HCT116 (cell line): ENCODE measurements around the gene LRRC31. TPM values are rescaled to one million over a fixed set of nuclear protein-coding genes. Genes with fewer than 3 reads are reported as not detected.

Experiments used
- ATAC-seq: fragments of 200-7000 bp; cut with Tn5 transposase; 2 replicates; pipeline ENCODE4 v1.9.1; 2020; ENCODE audit warnings: mild to moderate bottlenecking, moderate library complexity
- BruUV-seq: library from RNA; stranded (reverse); fragments of 400-500 nt; replicated peaks from 2 replicates; lab custom pipeline; 2021; lab: Mats Ljungman, UMichigan
- CTCF ChIA-PET: fragments of 300-600 bp; sonication (Branson Sonifier 250); formaldehyde crosslinking; loops from one replicate; lab custom pipeline; 2021; ENCODE audit warnings: antibody characterized with exemption; lab: Charles Lee
- POLR2A ChIA-PET: fragments of 300-600, 350-600 bp; sonication (Branson Sonifier 250); formaldehyde crosslinking; loops from one replicate; lab custom pipeline; 2021; ENCODE audit warnings: antibody characterized with exemption; lab: Charles Lee
- RAD21 ChIA-PET, 2 experiments: fragments of 300-600 bp; sonication (Branson Sonifier 250); formaldehyde crosslinking; loops; one replicate each; lab custom pipeline; 2023; ENCODE audit warnings: low total read pairs in 2 of 2; ENCODE audit not compliant: uncharacterized antibody in 2 of 2, unreplicated experiment in 2 of 2, low non-redundant PET in 1 of 2; lab: Charles Lee
- DNase-seq: peaks from one replicate; pipeline ENCODE4 v3.0.0-alpha.2; 2010; ENCODE audit warnings: low read depth, low spot score
- H2AFZ ChIP-seq: fragments of 200-600 bp; shearing (Covaris generic), sonication (generic); 2 replicates; pipeline ENCODE4 v1.6.1; 2017; ENCODE audit warnings: low read depth, mixed run types, mixed read lengths, antibody characterized with exemption, low read length; ENCODE audit not compliant: poor library complexity, severe bottlenecking
- H3K27ac ChIP-seq: 2 replicates; pipeline ENCODE4 v1.5.1; 2012; ENCODE audit warnings: low read depth, low read length
- H3K27me3 ChIP-seq: fragments of 200-600 bp; sonication (generic); 2 replicates; pipeline ENCODE4 v1.6.1; 2016; ENCODE audit warnings: mixed run types, low read length, mixed read lengths; ENCODE audit not compliant: insufficient read depth
- H3K36me3 ChIP-seq, 2 experiments: fragments of 200-500 bp in 1 of 2; fragments of 200-600 bp in 1 of 2; sonication (Bioruptor generic) in 1 of 2; sonication (generic) in 1 of 2; 2 replicates each; pipeline versions ENCODE4 v1.5.1 to v1.6.1; 2014 to 2016; ENCODE audit warnings: low read length in 2 of 2, inconsistent platforms in 1 of 2, mixed read lengths in 1 of 2, mixed run types in 1 of 2; ENCODE audit not compliant: insufficient read depth in 2 of 2, control insufficient read depth in 1 of 2
- H3K4me1 ChIP-seq, 2 experiments: fragments of 200-600 bp in 1 of 2; sonication (generic) in 1 of 2; 2 replicates each; pipeline versions ENCODE4 v1.5.1 to v1.6.1; 2012 to 2017; ENCODE audit warnings: low read length in 2 of 2, inconsistent platforms in 1 of 2, mild to moderate bottlenecking in 1 of 2, mixed read lengths in 1 of 2, mixed run types in 1 of 2, moderate library complexity in 1 of 2; ENCODE audit not compliant: insufficient read depth in 2 of 2, control insufficient read depth in 1 of 2
- H3K4me2 ChIP-seq: fragments of 200-600 bp; sonication (generic); 2 replicates; pipeline ENCODE4 v1.6.1; 2017; ENCODE audit warnings: mixed run types, low read length, mixed read lengths
- H3K4me3 ChIP-seq, 2 experiments: fragments of 200-600 bp in 1 of 2; sonication (generic) in 1 of 2; replicated peaks in 1 of 2; 2 replicates each; pipeline ENCODE4 v1.5.1; 2011 to 2016; ENCODE audit warnings: low read length in 2 of 2, control low read depth in 1 of 2, low read depth in 1 of 2, mild to moderate bottlenecking in 1 of 2, mixed read lengths in 1 of 2, mixed run types in 1 of 2
- H3K79me2 ChIP-seq: fragments of 200-600 bp; sonication (generic); 2 replicates; pipeline ENCODE4 v1.6.1; 2017; ENCODE audit warnings: mild to moderate bottlenecking, mixed run types, low read length, moderate library complexity, mixed read lengths; ENCODE audit not compliant: insufficient read depth
- H3K9ac ChIP-seq: fragments of 200-600 bp; sonication (generic); 2 replicates; pipeline ENCODE4 v1.6.1; 2016; ENCODE audit warnings: low read length, mixed read lengths
- H3K9me2 ChIP-seq: fragments of 200-600 bp; sonication (generic), shearing (Covaris generic); 2 replicates; pipeline ENCODE4 v1.6.1; 2017; ENCODE audit warnings: mixed run types, mild to moderate bottlenecking, moderate library complexity; ENCODE audit not compliant: insufficient read depth
- H3K9me3 ChIP-seq, 2 experiments: fragments of 200-500 bp in 1 of 2; fragments of 200-600 bp in 1 of 2; sonication (Bioruptor generic) in 1 of 2; sonication (generic) in 1 of 2; 2 replicates each; pipeline ENCODE4 v1.6.1; 2014 to 2017; ENCODE audit warnings: low read length in 2 of 2, mixed read lengths in 2 of 2, inconsistent platforms in 1 of 2, low read depth in 1 of 2, mild to moderate bottlenecking in 1 of 2, mixed run types in 1 of 2, moderate library complexity in 1 of 2; ENCODE audit not compliant: control insufficient read depth in 1 of 2, insufficient read depth in 1 of 2
- H4K20me1 ChIP-seq: fragments of 200-600 bp; sonication (generic), shearing (Covaris generic); 2 replicates; pipeline ENCODE4 v1.6.1; 2017; ENCODE audit warnings: mixed run types, mild to moderate bottlenecking, moderate library complexity; ENCODE audit not compliant: insufficient read depth
- CBX3 ChIP-seq: IDR thresholded peaks from 2 replicates; pipeline ENCODE4 v1.6.1; 2012; ENCODE audit warnings: low read depth
- EGR1 ChIP-seq: IDR thresholded peaks from 2 replicates; pipeline ENCODE4 v1.6.1; 2012; ENCODE audit warnings: low read depth
- ELF1 ChIP-seq: IDR thresholded peaks from 2 replicates; pipeline ENCODE4 v1.6.1; 2012; ENCODE audit warnings: low read depth, borderline replicate concordance
- EZH2 ChIP-seq: fragments of 200-600 bp; sonication (generic); IDR thresholded peaks from 2 replicates; pipeline ENCODE4 v1.6.1; 2017; ENCODE audit warnings: antibody characterized with exemption, mixed run types
- EZH2phosphoT487 ChIP-seq: fragments of 200-600 bp; IDR thresholded peaks from 2 replicates; pipeline ENCODE4 v1.6.1; 2018; ENCODE audit warnings: antibody characterized with exemption, borderline replicate concordance
- MAX ChIP-seq: IDR thresholded peaks from 2 replicates; pipeline ENCODE4 v1.6.1; 2012
- POLR2AphosphoS5 ChIP-seq: IDR thresholded peaks from 2 replicates; pipeline ENCODE4 v1.6.1; 2011; ENCODE audit warnings: mild to moderate bottlenecking, low read depth, low read length, moderate library complexity
- TCF7L2 ChIP-seq: IDR thresholded peaks from 2 replicates; pipeline ENCODE4 v1.7.0; 2011; ENCODE audit warnings: borderline replicate concordance, inconsistent platforms; ENCODE audit not compliant: insufficient read depth, insufficient read length; ENCODE audit errors: extremely low read depth
- ZBTB33 ChIP-seq: IDR thresholded peaks from 2 replicates; pipeline ENCODE4 v1.6.1; 2011; ENCODE audit warnings: mild to moderate bottlenecking, low read length, moderate library complexity; ENCODE audit not compliant: insufficient replicate concordance; ENCODE audit errors: extremely low read depth
- ZNF274 ChIP-seq: fragments of 200-500 bp; sonication (Bioruptor generic); IDR thresholded peaks from 2 replicates; pipeline ENCODE4 v1.6.1; 2014; ENCODE audit warnings: mild to moderate bottlenecking, low read depth, low read length, inconsistent platforms
- intact Hi-C: fragments of 100-400 bp; cut with micrococcal nuclease; formaldehyde crosslinking; loops from 2 replicates; pipeline ENCODE4 v1.10.0; 2022
- total RNA-seq: library from RNA; stranded (reverse); gene quantifications from one replicate; pipeline ENCODE4 v1.2.1, GENCODE V29; 2021; ENCODE audit not compliant: unreplicated experiment
- TF ChIP-seq, protein P1 (sequence below): IDR thresholded peaks from 2 replicates; pipeline ENCODE4 v1.6.1; 2012; ENCODE audit warnings: low read depth

The LRRC31 gene
- total RNA-seq, 1 experiment from 2014 or later, result not detected

DNA sequence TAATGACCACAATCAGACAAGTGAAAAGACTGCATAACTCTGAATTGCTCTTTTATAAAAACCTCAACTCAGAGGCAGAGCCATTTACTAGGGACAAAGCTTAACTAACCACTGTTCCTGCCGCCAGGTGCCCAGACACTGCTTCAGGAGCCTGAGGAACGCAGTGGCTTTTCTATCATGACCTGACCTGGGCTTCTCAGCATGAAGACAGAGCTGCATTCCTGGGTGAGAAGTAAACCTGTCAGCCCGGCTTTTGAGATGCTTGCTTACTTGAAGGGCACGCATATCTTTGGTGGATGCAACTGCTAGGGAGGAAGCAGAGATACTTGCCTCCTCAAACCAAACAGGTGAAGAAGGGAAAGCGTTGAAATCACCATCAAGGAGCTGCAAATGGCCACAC lies 7.9 kb downstream of the LRRC31 start (continued):
- no peak for TF ChIP-seq EZH2phosphoT487
- no peak for TF ChIP-seq ZNF274
- TF ChIP-seq MAX, result no peak
- no peak for TF ChIP-seq EZH2
- TF ChIP-seq CBX3, result no peak
- no peak for TF ChIP-seq ZBTB33
- TF ChIP-seq TCF7L2, result no peak
- no peak for TF ChIP-seq POLR2AphosphoS5
- no peak for TF ChIP-seq ELF1

DNA sequence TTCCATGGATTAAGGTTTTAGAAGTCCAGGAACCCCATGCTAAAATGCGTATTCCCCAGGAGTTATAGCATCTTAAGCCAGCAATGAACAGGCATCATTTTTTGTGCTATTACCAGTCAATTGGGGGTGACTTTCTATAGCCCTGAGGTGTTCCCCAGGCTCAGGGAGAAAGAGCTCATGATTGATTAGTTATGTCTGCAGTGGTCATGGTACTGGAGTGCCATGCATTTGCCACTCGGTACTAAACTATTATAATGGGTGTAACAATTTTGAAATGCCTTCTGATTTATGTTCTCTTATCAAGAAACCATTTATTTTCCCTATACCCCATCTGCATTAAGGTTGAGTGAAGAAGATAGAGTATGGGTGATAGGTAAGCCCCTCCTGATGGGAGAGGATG lies 11.9 kb downstream of the LRRC31 start:
- H3K9me3 ChIP-seq, result no peaks in the 10 kb centered on the region
- peaks cover 3% of the 10 kb centered on the region; the same call in 1 of the 2 replicates for H3K27me3 ChIP-seq
- POLR2A ChIA-PET, result no interaction called here
- H3K4me3 ChIP-seq, result no peak overlapping the region
- H4K20me1 ChIP-seq, result no peaks in the 10 kb centered on the region
- ATAC-seq (no peak), DNase-seq (no peak)
- H3K9me2 ChIP-seq, result no peaks in the 10 kb centered on the region
- no peak overlapping the region for H3K27ac ChIP-seq
- H3K9ac ChIP-seq, result no peak overlapping the region
- H3K4me2 ChIP-seq, result no peak overlapping the region
- no peaks in the 10 kb centered on the region for H3K79me2 ChIP-seq
- no peak for TF ChIP-seq EGR1
- TF ChIP-seq, protein P1, sequence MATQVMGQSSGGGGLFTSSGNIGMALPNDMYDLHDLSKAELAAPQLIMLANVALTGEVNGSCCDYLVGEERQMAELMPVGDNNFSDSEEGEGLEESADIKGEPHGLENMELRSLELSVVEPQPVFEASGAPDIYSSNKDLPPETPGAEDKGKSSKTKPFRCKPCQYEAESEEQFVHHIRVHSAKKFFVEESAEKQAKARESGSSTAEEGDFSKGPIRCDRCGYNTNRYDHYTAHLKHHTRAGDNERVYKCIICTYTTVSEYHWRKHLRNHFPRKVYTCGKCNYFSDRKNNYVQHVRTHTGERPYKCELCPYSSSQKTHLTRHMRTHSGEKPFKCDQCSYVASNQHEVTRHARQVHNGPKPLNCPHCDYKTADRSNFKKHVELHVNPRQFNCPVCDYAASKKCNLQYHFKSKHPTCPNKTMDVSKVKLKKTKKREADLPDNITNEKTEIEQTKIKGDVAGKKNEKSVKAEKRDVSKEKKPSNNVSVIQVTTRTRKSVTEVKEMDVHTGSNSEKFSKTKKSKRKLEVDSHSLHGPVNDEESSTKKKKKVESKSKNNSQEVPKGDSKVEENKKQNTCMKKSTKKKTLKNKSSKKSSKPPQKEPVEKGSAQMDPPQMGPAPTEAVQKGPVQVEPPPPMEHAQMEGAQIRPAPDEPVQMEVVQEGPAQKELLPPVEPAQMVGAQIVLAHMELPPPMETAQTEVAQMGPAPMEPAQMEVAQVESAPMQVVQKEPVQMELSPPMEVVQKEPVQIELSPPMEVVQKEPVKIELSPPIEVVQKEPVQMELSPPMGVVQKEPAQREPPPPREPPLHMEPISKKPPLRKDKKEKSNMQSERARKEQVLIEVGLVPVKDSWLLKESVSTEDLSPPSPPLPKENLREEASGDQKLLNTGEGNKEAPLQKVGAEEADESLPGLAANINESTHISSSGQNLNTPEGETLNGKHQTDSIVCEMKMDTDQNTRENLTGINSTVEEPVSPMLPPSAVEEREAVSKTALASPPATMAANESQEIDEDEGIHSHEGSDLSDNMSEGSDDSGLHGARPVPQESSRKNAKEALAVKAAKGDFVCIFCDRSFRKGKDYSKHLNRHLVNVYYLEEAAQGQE, result no peak
- H3K4me1 ChIP-seq, result no peaks in the 10 kb centered on the region; a peak in 1 of 4 replicates
- no peaks in the 10 kb centered on the region for H3K36me3 ChIP-seq
- RAD21 ChIA-PET, result no interaction called here
- H2AFZ ChIP-seq, result no peak overlapping the region
- CTCF ChIA-PET, result no interaction called here
- intact Hi-C loops, result no loop called here
- BruUV-seq, result no TSS peak
